HepG2 (cell line): ENCODE measurements around the gene KAZALD1. TPM values are rescaled to one million over a fixed set of nuclear protein-coding genes. Genes with fewer than 3 reads are reported as not detected.

Experiments
- ATF7-NPFF ChIP-seq: sonication (generic); formaldehyde crosslinking; IDR thresholded peaks from 2 replicates; pipeline ENCODE4 v1.8.1; 2023; ENCODE audit warnings: mild to moderate bottlenecking, low read depth, missing genetic modification reagents, moderate library complexity
- ATRX ChIP-seq: sonication (generic); formaldehyde crosslinking; IDR thresholded peaks from 2 replicates; pipeline ENCODE4 v1.4.0; 2020; ENCODE audit warnings: missing genetic modification reagents, borderline replicate concordance
- GATA4 ChIP-seq: sonication (generic); IDR thresholded peaks from 2 replicates; pipeline ENCODE4 v1.6.1; 2016; ENCODE audit warnings: antibody characterized with exemption, low read depth, borderline replicate concordance
- IRX3 ChIP-seq: sonication (generic); formaldehyde crosslinking; IDR thresholded peaks from 2 replicates; pipeline ENCODE4 v1.8.1; 2023; ENCODE audit warnings: mild to moderate bottlenecking, low read depth, missing genetic modification reagents, borderline replicate concordance
- KMT2B ChIP-seq: IDR thresholded peaks from 2 replicates; pipeline ENCODE4 v1.6.1; 2016; ENCODE audit warnings: missing genetic modification reagents, missing compliant biosample characterization
- TCF7L2 ChIP-seq: IDR thresholded peaks from 2 replicates; pipeline ENCODE4 v1.6.1; 2011; ENCODE audit warnings: mild to moderate bottlenecking, low read depth, low read length, moderate library complexity
- ZNF484 ChIP-seq: sonication (generic); formaldehyde crosslinking; IDR thresholded peaks from 2 replicates; pipeline ENCODE4 v1.5.1; 2020; ENCODE audit warnings: mild to moderate bottlenecking, low read depth, missing genetic modification reagents, borderline replicate concordance
- ZNF616 ChIP-seq: sonication (generic); formaldehyde crosslinking; IDR thresholded peaks from 2 replicates; pipeline ENCODE4 v1.5.0; 2020; ENCODE audit warnings: low read depth, mild to moderate bottlenecking, missing genetic modification reagents
- ZNF629 ChIP-seq: sonication (generic); formaldehyde crosslinking; conservative IDR thresholded peaks from 2 replicates; pipeline ENCODE4 v1.5.0; 2020; ENCODE audit warnings: missing genetic modification reagents
- ZNF670 ChIP-seq: sonication (generic); formaldehyde crosslinking; IDR thresholded peaks from 2 replicates; pipeline ENCODE4 v1.8.0; 2022; ENCODE audit warnings: mild to moderate bottlenecking, missing genetic modification reagents, borderline replicate concordance
- ZNF792 ChIP-seq: IDR thresholded peaks from 2 replicates; pipeline ENCODE4 v1.6.1; 2016
- polyA plus RNA-seq, 8 experiments: library from polyadenylated mRNA; depleted of rRNA in 3 of 8; stranded (reverse) in 7 of 8; unstranded in 1 of 8; fragments of >200 nt; fragmentation: Illumina TruSeq in 4 of 8; extraction: Trizol in 4 of 8; gene quantifications; 2 replicates each; pipeline versions ENCODE4 v1.2.1 to v1.2.3, GENCODE V29; 2011 to 2016; ENCODE audit warnings: low read depth in 4 of 8, missing spikeins in 1 of 8, mixed read lengths in 1 of 8; ENCODE audit not compliant: insufficient read depth in 1 of 8
- total RNA-seq, 5 experiments: library from RNA; depleted of rRNA; stranded (reverse); fragments of >200 nt; fragmentation: Illumina TruSeq; extraction: Trizol; gene quantifications; 2 replicates each; pipeline ENCODE4 v1.2.3, GENCODE V29; 2016; ENCODE audit warnings: low read depth in 1 of 5
- TF ChIP-seq, protein P1 (sequence below): sonication (generic); formaldehyde crosslinking; IDR thresholded peaks from 2 replicates; pipeline ENCODE4 v1.5.1; 2020; ENCODE audit warnings: mild to moderate bottlenecking, missing genetic modification reagents, moderate library complexity
- TF ChIP-seq, protein P2 (sequence below): sonication (generic); formaldehyde crosslinking; IDR thresholded peaks from 2 replicates; pipeline ENCODE4 v1.8.1; 2023; ENCODE audit warnings: mild to moderate bottlenecking, inconsistent platforms, moderate library complexity, missing genetic modification reagents, borderline replicate concordance
- TF ChIP-seq, protein P3 (sequence below), 2 experiments: sonication (generic) in 1 of 2; formaldehyde crosslinking in 1 of 2; IDR thresholded peaks; 2 replicates each; pipeline versions ENCODE4 v1.4.0 to v1.6.1; 2018 to 2020; ENCODE audit warnings: missing genetic modification reagents in 2 of 2, borderline replicate concordance in 1 of 2, low read depth in 1 of 2, mild to moderate bottlenecking in 1 of 2, missing biosample characterization in 1 of 2
- TF ChIP-seq, protein P4 (sequence below): sonication (generic); formaldehyde crosslinking; IDR thresholded peaks from 2 replicates; pipeline ENCODE4 v1.4.0; 2020; ENCODE audit warnings: missing genetic modification reagents; ENCODE audit errors: not compliant biosample characterization

KAZALD1 gene
- total and polyA plus RNA-seq, 2 of the 13 experiments (the other 11 are each of a cell fraction or from before 2014, with no cell fraction given) = 16.7 to 27.7 TPM

DNA sequence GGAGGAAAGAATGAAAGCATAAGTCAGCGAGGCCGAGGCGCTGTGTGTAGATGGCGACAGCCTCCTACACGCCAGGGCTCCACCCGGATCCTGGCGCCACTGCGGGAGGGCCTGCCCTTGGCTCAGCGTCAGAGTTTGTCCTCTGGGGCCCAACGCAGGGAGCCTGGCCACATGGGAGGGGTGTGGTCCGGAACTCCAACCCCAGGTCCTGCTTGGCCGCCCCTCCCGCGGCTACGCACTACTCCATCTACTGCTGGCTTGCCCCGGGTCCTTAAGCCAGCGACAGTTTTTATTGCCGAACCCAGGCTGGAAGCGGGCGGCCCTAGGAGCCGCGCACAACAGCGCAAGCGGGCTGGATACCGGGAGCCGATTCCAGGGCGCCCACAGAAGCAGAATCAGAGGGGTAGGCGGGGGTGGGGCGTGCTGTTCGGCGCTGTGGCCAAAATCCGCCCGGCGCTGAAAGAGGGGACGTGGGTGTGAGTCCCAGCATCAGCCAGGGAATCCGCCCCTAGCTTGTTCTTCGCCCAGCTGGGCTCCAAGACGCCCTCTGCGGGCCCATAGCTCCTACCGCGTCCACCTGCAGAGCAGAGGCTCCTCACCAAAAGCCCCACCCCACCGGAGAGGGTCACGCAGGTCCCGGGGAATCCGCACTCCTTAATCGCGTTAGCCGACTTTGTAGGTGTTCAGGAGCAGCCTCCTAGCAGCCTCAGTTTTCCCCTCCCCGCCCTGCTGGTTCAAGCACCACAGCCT is 4.5 kb downstream of the KAZALD1 start (continued):
- TF ChIP-seq KMT2B (CRISPR knock-in tag) (peak; percentile 19; the same call in 1 of the 2 replicates), ZNF670 (CRISPR knock-in tag) (no peak; the same call in 1 of the 2 replicates), TCF7L2 (no peak), IRX3 (CRISPR knock-in tag) (no peak), ATF7-NPFF (peak; percentile 76), ZNF629 (CRISPR knock-in tag) (peak; percentile 3; the same call in 1 of the 2 replicates), ZNF616 (no peak), GATA4 (peak; percentile 51), ZNF484 (CRISPR knock-in tag) (no peak), ATRX (no peak), ZNF792 (CRISPR knock-in tag) (peak; percentile 92; the same call in 1 of the 2 replicates)
- TF ChIP-seq, protein P1, sequence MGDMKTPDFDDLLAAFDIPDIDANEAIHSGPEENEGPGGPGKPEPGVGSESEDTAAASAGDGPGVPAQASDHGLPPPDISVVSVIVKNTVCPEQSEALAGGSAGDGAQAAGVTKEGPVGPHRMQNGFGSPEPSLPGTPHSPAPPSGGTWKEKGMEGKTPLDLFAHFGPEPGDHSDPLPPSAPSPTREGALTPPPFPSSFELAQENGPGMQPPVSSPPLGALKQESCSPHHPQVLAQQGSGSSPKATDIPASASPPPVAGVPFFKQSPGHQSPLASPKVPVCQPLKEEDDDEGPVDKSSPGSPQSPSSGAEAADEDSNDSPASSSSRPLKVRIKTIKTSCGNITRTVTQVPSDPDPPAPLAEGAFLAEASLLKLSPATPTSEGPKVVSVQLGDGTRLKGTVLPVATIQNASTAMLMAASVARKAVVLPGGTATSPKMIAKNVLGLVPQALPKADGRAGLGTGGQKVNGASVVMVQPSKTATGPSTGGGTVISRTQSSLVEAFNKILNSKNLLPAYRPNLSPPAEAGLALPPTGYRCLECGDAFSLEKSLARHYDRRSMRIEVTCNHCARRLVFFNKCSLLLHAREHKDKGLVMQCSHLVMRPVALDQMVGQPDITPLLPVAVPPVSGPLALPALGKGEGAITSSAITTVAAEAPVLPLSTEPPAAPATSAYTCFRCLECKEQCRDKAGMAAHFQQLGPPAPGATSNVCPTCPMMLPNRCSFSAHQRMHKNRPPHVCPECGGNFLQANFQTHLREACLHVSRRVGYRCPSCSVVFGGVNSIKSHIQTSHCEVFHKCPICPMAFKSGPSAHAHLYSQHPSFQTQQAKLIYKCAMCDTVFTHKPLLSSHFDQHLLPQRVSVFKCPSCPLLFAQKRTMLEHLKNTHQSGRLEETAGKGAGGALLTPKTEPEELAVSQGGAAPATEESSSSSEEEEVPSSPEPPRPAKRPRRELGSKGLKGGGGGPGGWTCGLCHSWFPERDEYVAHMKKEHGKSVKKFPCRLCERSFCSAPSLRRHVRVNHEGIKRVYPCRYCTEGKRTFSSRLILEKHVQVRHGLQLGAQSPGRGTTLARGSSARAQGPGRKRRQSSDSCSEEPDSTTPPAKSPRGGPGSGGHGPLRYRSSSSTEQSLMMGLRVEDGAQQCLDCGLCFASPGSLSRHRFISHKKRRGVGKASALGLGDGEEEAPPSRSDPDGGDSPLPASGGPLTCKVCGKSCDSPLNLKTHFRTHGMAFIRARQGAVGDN (CRISPR knock-in tag) = peak; percentile 97
- TF ChIP-seq, protein P2, sequence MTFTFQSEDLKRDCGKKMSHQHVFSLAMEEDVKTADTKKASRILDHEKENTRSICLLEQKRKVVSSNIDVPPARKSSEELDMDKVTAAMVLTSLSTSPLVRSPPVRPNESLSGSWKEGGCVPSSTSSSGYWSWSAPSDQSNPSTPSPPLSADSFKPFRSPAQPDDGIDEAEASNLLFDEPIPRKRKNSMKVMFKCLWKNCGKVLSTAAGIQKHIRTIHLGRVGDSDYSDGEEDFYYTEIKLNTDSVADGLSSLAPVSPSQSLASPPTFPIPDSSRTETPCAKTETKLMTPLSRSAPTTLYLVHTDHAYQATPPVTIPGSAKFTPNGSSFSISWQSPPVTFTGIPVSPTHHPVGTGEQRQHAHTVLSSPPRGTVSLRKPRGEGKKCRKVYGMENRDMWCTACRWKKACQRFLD (CRISPR knock-in tag) = 0 out of 2 replicates have a peak, but pooled peaks have one; percentile 3
- TF ChIP-seq, protein P3, sequence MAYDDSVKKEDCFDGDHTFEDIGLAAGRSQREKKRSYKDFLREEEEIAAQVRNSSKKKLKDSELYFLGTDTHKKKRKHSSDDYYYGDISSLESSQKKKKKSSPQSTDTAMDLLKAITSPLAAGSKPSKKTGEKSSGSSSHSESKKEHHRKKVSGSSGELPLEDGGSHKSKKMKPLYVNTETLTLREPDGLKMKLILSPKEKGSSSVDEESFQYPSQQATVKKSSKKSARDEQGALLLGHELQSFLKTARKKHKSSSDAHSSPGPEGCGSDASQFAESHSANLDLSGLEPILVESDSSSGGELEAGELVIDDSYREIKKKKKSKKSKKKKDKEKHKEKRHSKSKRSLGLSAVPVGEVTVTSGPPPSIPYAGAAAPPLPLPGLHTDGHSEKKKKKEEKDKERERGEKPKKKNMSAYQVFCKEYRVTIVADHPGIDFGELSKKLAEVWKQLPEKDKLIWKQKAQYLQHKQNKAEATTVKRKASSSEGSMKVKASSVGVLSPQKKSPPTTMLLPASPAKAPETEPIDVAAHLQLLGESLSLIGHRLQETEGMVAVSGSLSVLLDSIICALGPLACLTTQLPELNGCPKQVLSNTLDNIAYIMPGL (CRISPR knock-in tag; IDR thresholded peaks at IDR 0.05; ENCODE audit: borderline replicate concordance in 1 of 2, low read depth in 1 of 2) = peak; percentile 69 to 78
- TF ChIP-seq, protein P4, sequence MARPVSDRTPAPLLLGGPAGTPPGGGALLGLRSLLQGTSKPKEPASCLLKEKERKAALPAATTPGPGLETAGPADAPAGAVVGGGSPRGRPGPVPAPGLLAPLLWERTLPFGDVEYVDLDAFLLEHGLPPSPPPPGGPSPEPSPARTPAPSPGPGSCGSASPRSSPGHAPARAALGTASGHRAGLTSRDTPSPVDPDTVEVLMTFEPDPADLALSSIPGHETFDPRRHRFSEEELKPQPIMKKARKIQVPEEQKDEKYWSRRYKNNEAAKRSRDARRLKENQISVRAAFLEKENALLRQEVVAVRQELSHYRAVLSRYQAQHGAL (CRISPR knock-in tag) = peak; percentile 18
